Measurements from ENCODE around the gene ARID3B. TPM values are rescaled to one million over a fixed set of nuclear protein-coding genes. Genes with fewer than 3 reads are reported as not detected.

Gene ARID3B
- total RNA-seq, 1 experiment from 2014 or later: 8.1 TPM

- TF ChIP-seq REST (IDR thresholded peaks at IDR 0.05; ENCODE audit: low read depth) (no peak), SIN3A (IDR thresholded peaks at IDR 0.05; ENCODE audit: low read depth) (peak; percentile 91), TCF7L2 (IDR thresholded peaks at IDR 0.05; ENCODE audit: borderline replicate concordance, extremely low read depth, insufficient read depth, insufficient read length) (peak; percentile 94), YY1 (IDR thresholded peaks at IDR 0.05; ENCODE audit: extremely low read depth, insufficient replicate concordance, low read depth, low read length) (peak; percentile 40)
These were observed at the start of gene ARID3B (continued) for GRCh38 chr15:74540761-74541493.

GRCh38 chr15:74496648-74497047, 44.4 kb upstream of the ARID3B start:
- Histone ChIP-seq H3K4me3 (replicated peaks in 1 of 2; ENCODE audit: low read depth in 1 of 2, low read length in 2 of 2) (no peak overlapping the region), H3K36me3 (ENCODE audit: control insufficient read depth in 1 of 2, insufficient read depth in 2 of 2, low read length in 2 of 2) (no peaks in the 10 kb centered on the region), H3K9me2 (ENCODE audit: insufficient read depth) (no peaks in the 10 kb centered on the region), H2AFZ (ENCODE audit: low read depth, low read length, poor library complexity, severe bottlenecking) (no peak overlapping the region), H3K4me1 (ENCODE audit: control insufficient read depth in 1 of 2, insufficient read depth in 2 of 2, low read length in 2 of 2) (peaks cover 3 to 10% of the 10 kb centered on the region in 2 experiments; a peak in 3 of 4 replicates), H3K79me2 (ENCODE audit: insufficient read depth, low read length) (no peaks in the 10 kb centered on the region), H3K9ac (ENCODE audit: low read length) (no peak overlapping the region), H3K4me2 (ENCODE audit: low read length) (no peak overlapping the region), H3K27ac (ENCODE audit: low read depth, low read length) (no peak overlapping the region), H3K9me3 (ENCODE audit: control insufficient read depth in 1 of 2, insufficient read depth in 1 of 2, low read depth in 1 of 2, low read length in 2 of 2) (no peaks in the 10 kb centered on the region), H4K20me1 (ENCODE audit: insufficient read depth) (no peaks in the 10 kb centered on the region), H3K27me3 (ENCODE audit: insufficient read depth, low read length) (no peaks in the 10 kb centered on the region)
- DNase-seq (ENCODE audit: low read depth, low spot score): no peak
- intact Hi-C loops (cut with micrococcal nuclease): no loop called here
- TF ChIP-seq TCF7L2 (IDR thresholded peaks at IDR 0.05; ENCODE audit: borderline replicate concordance, extremely low read depth, insufficient read depth, insufficient read length) (no peak), EZH2phosphoT487 (IDR thresholded peaks at IDR 0.05; ENCODE audit: borderline replicate concordance) (no peak)
- ATAC-seq: no peak
- POLR2A ChIA-PET: no interaction called here
- CTCF ChIA-PET: no interaction called here
- RAD21 ChIA-PET (ENCODE audit: low non-redundant PET in 1 of 2, low total read pairs in 2 of 2, uncharacterized antibody in 2 of 2, unreplicated experiment in 2 of 2): no interaction called here
- no TSS peak for BruUV-seq (replicated peaks)
